GM12878 (cell line): Measurements from ENCODE around the gene NAT14. TPM values are rescaled to one million over a fixed set of nuclear protein-coding genes. Genes with fewer than 3 reads are reported as not detected.

ENCODE experiments used
- IRF4 ChIP-seq: IDR thresholded peaks from 2 replicates; pipeline ENCODE4 v1.6.1; 2011; ENCODE audit warnings: low read depth, low read length
- MTA2 ChIP-seq: fragments of 450-650 bp; IDR thresholded peaks from 2 replicates; pipeline ENCODE4 v1.6.1; 2016; ENCODE audit warnings: low read depth, mild to moderate bottlenecking, moderate library complexity
- MTA3 ChIP-seq: IDR thresholded peaks from 2 replicates; pipeline ENCODE4 v1.6.1; 2012; ENCODE audit warnings: low read length, inconsistent platforms, borderline replicate concordance
- NFYB ChIP-seq: IDR thresholded peaks from 2 replicates; pipeline ENCODE4 v1.6.1; 2011; ENCODE audit warnings: low read depth, mild to moderate bottlenecking, low read length, improper control_type of control experiment, moderate library complexity; ENCODE audit not compliant: insufficient read depth
- NR2C2 ChIP-seq: IDR thresholded peaks from 2 replicates; pipeline ENCODE4 v1.6.1; 2011; ENCODE audit warnings: borderline replicate concordance, low read depth; ENCODE audit not compliant: control insufficient read depth, insufficient read length
- SIX5 ChIP-seq: IDR thresholded peaks from 2 replicates; pipeline ENCODE4 v1.6.1; 2011; ENCODE audit warnings: mild to moderate bottlenecking, low read depth, low read length, moderate library complexity; ENCODE audit not compliant: severe bottlenecking
- SRF ChIP-seq, 2 experiments: IDR thresholded peaks; 2 replicates each; pipeline ENCODE4 v1.6.1; 2011; ENCODE audit warnings: low read depth in 2 of 2, low read length in 2 of 2, mild to moderate bottlenecking in 1 of 2, moderate library complexity in 1 of 2
- TBL1XR1 ChIP-seq: IDR thresholded peaks from 2 replicates; pipeline ENCODE4 v1.6.1; 2012; ENCODE audit warnings: low read depth, low read length, improper control_type of control experiment
- TCF12 ChIP-seq: IDR thresholded peaks from 2 replicates; pipeline ENCODE4 v1.6.1; 2011; ENCODE audit warnings: low read depth, mild to moderate bottlenecking, low read length
- polyA plus RNA-seq, 11 experiments: library from polyadenylated mRNA; depleted of rRNA in 4 of 11; unstranded in 6 of 11; stranded (reverse) in 5 of 11; fragments of >200 nt; fragmentation: Nextera tagmentation in 4 of 11; fragmentation: Illumina TruSeq in 1 of 11; extraction: Ambion mirVana in 4 of 11; extraction: Trizol in 1 of 11; gene quantifications; 1 replicate in 1 of 11; 2 replicates in 10 of 11; pipeline versions ENCODE4 v1.2.1 to v1.2.3, GENCODE V29; 2011 to 2016; ENCODE audit warnings: inconsistent platforms in 2 of 11, missing spikeins in 2 of 11, low read depth in 1 of 11
- total RNA-seq, 4 experiments: library from RNA; depleted of rRNA in 3 of 4; stranded (reverse); fragments of >200 nt in 3 of 4; fragmentation: Illumina TruSeq in 1 of 4; extraction: Trizol in 1 of 4; gene quantifications; 2 replicates each; pipeline versions ENCODE4 v1.2.1 to v1.2.3, GENCODE V29; 2013 to 2021
- TF ChIP-seq, protein P1 (sequence below): fragments of 450-650 bp; IDR thresholded peaks from 2 replicates; pipeline ENCODE4 v1.6.1; 2016; ENCODE audit warnings: mild to moderate bottlenecking, moderate library complexity, borderline replicate concordance
- TF ChIP-seq, protein P2 (sequence below): fragments of 450-650 bp; IDR thresholded peaks from 2 replicates; pipeline ENCODE4 v1.6.1; 2017; ENCODE audit warnings: antibody characterized with exemption, mild to moderate bottlenecking, moderate library complexity
- TF ChIP-seq, protein P3 (sequence below): fragments of 450-650 bp; IDR thresholded peaks from 2 replicates; pipeline ENCODE4 v1.6.1; 2016; ENCODE audit warnings: mild to moderate bottlenecking
- TF ChIP-seq, protein P4 (sequence below): IDR thresholded peaks from 2 replicates; pipeline ENCODE4 v1.6.1; 2012; ENCODE audit warnings: improper control_type of control experiment, low read depth, low read length; ENCODE audit not compliant: insufficient replicate concordance

NAT14 gene
- total and polyA plus RNA-seq, 10 of the 15 experiments (the other 5 are each of a cell fraction or from before 2014, with no cell fraction given), result 0.87 to 23.6 (median 9.7) TPM

DNA sequence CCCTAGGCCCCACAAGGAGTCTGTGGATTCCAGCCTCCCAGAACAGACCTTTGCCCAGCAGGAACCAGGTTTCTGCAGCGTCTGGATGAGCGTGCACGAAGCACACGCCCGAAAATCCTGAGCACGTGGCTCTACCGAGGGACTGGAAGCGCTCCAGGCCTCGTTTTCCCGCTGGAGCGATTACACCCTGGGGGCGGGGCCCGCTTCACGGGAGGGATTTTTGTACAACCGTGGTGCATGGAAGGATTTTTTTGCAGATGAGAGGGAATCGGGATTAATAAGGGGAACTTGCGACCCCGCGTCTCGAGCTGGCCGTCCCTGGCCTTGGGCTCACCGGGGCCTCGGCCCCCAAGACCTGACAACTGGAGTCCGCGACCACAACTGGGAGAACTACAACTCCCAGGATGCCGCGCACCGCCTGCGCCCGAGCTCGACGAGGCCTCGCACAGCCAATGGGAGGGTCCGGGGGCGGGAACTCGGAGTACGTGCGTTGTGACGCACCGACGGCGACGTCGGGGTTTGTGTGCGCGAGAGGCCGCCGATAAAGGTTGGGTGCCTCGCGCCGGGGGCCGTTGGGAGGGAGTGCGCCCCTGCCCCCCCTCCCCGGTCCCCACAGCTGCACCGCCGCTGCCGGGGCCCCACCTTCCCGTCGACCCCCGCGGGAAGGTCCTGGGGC lies 8.8 kb upstream of the NAT14 start, which contains the start of gene ZNF628 (continued):
- TF ChIP-seq, protein P1, sequence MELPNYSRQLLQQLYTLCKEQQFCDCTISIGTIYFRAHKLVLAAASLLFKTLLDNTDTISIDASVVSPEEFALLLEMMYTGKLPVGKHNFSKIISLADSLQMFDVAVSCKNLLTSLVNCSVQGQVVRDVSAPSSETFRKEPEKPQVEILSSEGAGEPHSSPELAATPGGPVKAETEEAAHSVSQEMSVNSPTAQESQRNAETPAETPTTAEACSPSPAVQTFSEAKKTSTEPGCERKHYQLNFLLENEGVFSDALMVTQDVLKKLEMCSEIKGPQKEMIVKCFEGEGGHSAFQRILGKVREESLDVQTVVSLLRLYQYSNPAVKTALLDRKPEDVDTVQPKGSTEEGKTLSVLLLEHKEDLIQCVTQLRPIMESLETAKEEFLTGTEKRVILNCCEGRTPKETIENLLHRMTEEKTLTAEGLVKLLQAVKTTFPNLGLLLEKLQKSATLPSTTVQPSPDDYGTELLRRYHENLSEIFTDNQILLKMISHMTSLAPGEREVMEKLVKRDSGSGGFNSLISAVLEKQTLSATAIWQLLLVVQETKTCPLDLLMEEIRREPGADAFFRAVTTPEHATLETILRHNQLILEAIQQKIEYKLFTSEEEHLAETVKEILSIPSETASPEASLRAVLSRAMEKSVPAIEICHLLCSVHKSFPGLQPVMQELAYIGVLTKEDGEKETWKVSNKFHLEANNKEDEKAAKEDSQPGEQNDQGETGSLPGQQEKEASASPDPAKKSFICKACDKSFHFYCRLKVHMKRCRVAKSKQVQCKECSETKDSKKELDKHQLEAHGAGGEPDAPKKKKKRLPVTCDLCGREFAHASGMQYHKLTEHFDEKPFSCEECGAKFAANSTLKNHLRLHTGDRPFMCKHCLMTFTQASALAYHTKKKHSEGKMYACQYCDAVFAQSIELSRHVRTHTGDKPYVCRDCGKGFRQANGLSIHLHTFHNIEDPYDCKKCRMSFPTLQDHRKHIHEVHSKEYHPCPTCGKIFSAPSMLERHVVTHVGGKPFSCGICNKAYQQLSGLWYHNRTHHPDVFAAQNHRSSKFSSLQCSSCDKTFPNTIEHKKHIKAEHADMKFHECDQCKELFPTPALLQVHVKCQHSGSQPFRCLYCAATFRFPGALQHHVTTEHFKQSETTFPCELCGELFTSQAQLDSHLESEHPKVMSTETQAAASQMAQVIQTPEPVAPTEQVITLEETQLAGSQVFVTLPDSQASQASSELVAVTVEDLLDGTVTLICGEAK, result peak; percentile 33; the same call in 1 of the 2 replicates
- TF ChIP-seq SIX5 (peak; percentile 91), SRF (IDR thresholded peaks at IDR 0.05; ENCODE audit: low read depth in 2 of 2, low read length in 2 of 2) (0 out of 4 replicates have a peak, but pooled peaks of 1 of the 2 experiments have one; percentile 45), MTA2 (no peak), TBL1XR1 (peak; percentile 20; the same call in 1 of the 2 replicates), NR2C2 (no peak), MTA3 (no peak), TCF12 (0 out of 2 replicates have a peak, but pooled peaks have one; percentile 6), NFYB (peak; percentile 95), IRF4 (peak; percentile 58; the same call in 1 of the 2 replicates)
- TF ChIP-seq, protein P2, sequence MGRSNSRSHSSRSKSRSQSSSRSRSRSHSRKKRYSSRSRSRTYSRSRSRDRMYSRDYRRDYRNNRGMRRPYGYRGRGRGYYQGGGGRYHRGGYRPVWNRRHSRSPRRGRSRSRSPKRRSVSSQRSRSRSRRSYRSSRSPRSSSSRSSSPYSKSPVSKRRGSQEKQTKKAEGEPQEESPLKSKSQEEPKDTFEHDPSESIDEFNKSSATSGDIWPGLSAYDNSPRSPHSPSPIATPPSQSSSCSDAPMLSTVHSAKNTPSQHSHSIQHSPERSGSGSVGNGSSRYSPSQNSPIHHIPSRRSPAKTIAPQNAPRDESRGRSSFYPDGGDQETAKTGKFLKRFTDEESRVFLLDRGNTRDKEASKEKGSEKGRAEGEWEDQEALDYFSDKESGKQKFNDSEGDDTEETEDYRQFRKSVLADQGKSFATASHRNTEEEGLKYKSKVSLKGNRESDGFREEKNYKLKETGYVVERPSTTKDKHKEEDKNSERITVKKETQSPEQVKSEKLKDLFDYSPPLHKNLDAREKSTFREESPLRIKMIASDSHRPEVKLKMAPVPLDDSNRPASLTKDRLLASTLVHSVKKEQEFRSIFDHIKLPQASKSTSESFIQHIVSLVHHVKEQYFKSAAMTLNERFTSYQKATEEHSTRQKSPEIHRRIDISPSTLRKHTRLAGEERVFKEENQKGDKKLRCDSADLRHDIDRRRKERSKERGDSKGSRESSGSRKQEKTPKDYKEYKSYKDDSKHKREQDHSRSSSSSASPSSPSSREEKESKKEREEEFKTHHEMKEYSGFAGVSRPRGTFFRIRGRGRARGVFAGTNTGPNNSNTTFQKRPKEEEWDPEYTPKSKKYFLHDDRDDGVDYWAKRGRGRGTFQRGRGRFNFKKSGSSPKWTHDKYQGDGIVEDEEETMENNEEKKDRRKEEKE, result no peak
- TF ChIP-seq, protein P3, sequence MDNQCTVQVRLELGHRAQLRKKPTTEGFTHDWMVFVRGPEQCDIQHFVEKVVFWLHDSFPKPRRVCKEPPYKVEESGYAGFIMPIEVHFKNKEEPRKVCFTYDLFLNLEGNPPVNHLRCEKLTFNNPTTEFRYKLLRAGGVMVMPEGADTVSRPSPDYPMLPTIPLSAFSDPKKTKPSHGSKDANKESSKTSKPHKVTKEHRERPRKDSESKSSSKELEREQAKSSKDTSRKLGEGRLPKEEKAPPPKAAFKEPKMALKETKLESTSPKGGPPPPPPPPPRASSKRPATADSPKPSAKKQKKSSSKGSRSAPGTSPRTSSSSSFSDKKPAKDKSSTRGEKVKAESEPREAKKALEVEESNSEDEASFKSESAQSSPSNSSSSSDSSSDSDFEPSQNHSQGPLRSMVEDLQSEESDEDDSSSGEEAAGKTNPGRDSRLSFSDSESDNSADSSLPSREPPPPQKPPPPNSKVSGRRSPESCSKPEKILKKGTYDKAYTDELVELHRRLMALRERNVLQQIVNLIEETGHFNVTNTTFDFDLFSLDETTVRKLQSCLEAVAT, result peak; percentile 46; the same call in 1 of the 2 replicates
- TF ChIP-seq, protein P4, sequence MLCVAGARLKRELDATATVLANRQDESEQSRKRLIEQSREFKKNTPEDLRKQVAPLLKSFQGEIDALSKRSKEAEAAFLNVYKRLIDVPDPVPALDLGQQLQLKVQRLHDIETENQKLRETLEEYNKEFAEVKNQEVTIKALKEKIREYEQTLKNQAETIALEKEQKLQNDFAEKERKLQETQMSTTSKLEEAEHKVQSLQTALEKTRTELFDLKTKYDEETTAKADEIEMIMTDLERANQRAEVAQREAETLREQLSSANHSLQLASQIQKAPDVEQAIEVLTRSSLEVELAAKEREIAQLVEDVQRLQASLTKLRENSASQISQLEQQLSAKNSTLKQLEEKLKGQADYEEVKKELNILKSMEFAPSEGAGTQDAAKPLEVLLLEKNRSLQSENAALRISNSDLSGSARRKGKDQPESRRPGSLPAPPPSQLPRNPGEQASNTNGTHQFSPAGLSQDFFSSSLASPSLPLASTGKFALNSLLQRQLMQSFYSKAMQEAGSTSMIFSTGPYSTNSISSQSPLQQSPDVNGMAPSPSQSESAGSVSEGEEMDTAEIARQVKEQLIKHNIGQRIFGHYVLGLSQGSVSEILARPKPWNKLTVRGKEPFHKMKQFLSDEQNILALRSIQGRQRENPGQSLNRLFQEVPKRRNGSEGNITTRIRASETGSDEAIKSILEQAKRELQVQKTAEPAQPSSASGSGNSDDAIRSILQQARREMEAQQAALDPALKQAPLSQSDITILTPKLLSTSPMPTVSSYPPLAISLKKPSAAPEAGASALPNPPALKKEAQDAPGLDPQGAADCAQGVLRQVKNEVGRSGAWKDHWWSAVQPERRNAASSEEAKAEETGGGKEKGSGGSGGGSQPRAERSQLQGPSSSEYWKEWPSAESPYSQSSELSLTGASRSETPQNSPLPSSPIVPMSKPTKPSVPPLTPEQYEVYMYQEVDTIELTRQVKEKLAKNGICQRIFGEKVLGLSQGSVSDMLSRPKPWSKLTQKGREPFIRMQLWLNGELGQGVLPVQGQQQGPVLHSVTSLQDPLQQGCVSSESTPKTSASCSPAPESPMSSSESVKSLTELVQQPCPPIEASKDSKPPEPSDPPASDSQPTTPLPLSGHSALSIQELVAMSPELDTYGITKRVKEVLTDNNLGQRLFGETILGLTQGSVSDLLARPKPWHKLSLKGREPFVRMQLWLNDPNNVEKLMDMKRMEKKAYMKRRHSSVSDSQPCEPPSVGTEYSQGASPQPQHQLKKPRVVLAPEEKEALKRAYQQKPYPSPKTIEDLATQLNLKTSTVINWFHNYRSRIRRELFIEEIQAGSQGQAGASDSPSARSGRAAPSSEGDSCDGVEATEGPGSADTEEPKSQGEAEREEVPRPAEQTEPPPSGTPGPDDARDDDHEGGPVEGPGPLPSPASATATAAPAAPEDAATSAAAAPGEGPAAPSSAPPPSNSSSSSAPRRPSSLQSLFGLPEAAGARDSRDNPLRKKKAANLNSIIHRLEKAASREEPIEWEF, result no peak
